ENCODE data around the gene FMN1. TPM values are rescaled to one million over a fixed set of nuclear protein-coding genes. Genes with fewer than 3 reads are reported as not detected.
A peak's percentile ranks its signal among the peaks of the same experiment; 100 is the strongest.

The FMN1 gene
- polyA plus RNA-seq, 2 donors, result 1.0 to 2.1 TPM

DNA sequence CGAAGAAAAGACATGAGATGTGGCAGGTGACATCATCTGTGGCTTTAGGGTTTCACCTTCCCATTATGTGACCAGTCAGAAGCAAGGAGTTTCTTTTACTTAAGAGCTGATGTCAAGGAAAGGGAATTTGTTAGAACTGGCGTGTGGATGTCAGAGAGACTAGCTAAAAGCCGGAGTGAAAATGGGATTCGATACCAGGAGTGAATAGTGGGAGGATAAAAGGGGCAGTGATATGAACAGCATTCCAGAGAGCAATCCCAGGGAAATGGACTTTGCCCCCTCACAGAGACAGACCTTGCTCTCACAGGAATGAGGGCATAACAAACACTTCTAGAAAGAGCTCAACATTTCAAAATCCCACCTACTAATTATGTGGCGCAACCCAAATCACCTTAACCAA is 5.9 kb upstream of the FMN1 start:
- Histone ChIP-seq H3K36me3 (ENCODE audit: control insufficient read depth in 2 of 2, insufficient read depth in 2 of 2, low read length in 1 of 2) (no peaks in the 10 kb centered on the region), H3K9me3 (ENCODE audit: control insufficient read depth in 2 of 2, insufficient read depth in 1 of 2, low read depth in 1 of 2, low read length in 1 of 2) (no peaks in the 10 kb centered on the region), H3K4me1 (ENCODE audit: control insufficient read depth in 2 of 2, insufficient read depth in 2 of 2, low read length in 1 of 2) (no peaks in the 10 kb centered on the region), H3K27me3 (ENCODE audit: control insufficient read depth in 1 of 2, insufficient read depth in 2 of 2, low read length in 2 of 2) (peaks cover 0 to 16% of the 10 kb centered on the region in 2 donors), H3K27ac (ENCODE audit: low read depth in 2 of 2, low read length in 1 of 2) (no peak overlapping the region), H3K4me3 (ENCODE audit: low read depth in 1 of 2, low read length in 2 of 2) (no peak overlapping the region)
- WGBS, 2 donors, result 57 to 77% methylated on average over 5 of the region's 5 CpGs

GRCh38 chr15:33198541-33198940 is 4.0 kb upstream of the FMN1 start:
- H3K4me1 ChIP-seq (ENCODE audit: control insufficient read depth in 2 of 2, insufficient read depth in 2 of 2, low read length in 1 of 2), result peaks cover 0 to 6% of the 10 kb centered on the region in 2 donors
- peaks cover 0 to 14% of the 10 kb centered on the region in 2 donors for H3K27me3 ChIP-seq (ENCODE audit: control insufficient read depth in 1 of 2, insufficient read depth in 2 of 2, low read length in 2 of 2)
- H3K4me3 ChIP-seq (ENCODE audit: low read depth in 1 of 2, low read length in 2 of 2), result no peak overlapping the region
- no peaks in the 10 kb centered on the region for H3K9me3 ChIP-seq (ENCODE audit: control insufficient read depth in 2 of 2, insufficient read depth in 1 of 2, low read depth in 1 of 2, low read length in 1 of 2)
- 92 to 95% methylated on average over 4 of the region's 4 CpGs for WGBS, 2 donors
- H3K36me3 ChIP-seq (ENCODE audit: control insufficient read depth in 2 of 2, insufficient read depth in 2 of 2, low read length in 1 of 2), result no peaks in the 10 kb centered on the region
- no peak overlapping the region for H3K27ac ChIP-seq (ENCODE audit: low read depth in 2 of 2, low read length in 1 of 2)

GRCh38 chr15:33197636-33198035 is 3.1 kb upstream of the FMN1 start:
- no peaks in the 10 kb centered on the region for H3K36me3 ChIP-seq (ENCODE audit: control insufficient read depth in 2 of 2, insufficient read depth in 2 of 2, low read length in 1 of 2)
- no peak overlapping the region for H3K4me3 ChIP-seq (ENCODE audit: low read depth in 1 of 2, low read length in 2 of 2)
- H3K9me3 ChIP-seq (ENCODE audit: control insufficient read depth in 2 of 2, insufficient read depth in 1 of 2, low read depth in 1 of 2, low read length in 1 of 2), result no peaks in the 10 kb centered on the region
- 91 to 92% methylated on average over 5 of the region's 5 CpGs for WGBS, 2 donors
- peaks cover 0 to 6% of the 10 kb centered on the region in 2 donors for H3K4me1 ChIP-seq (ENCODE audit: control insufficient read depth in 2 of 2, insufficient read depth in 2 of 2, low read length in 1 of 2)
- H3K27ac ChIP-seq (ENCODE audit: low read depth in 2 of 2, low read length in 1 of 2), result no peak overlapping the region
- peaks cover 0 to 14% of the 10 kb centered on the region in 2 donors for H3K27me3 ChIP-seq (ENCODE audit: control insufficient read depth in 1 of 2, insufficient read depth in 2 of 2, low read length in 2 of 2)

GRCh38 chr15:33194237-33194636 is 277 bp downstream of the FMN1 start:
- Histone ChIP-seq H3K9me3 (ENCODE audit: control insufficient read depth in 2 of 2, insufficient read depth in 1 of 2, low read depth in 1 of 2, low read length in 1 of 2) (no peaks in the 10 kb centered on the region), H3K36me3 (ENCODE audit: control insufficient read depth in 2 of 2, insufficient read depth in 2 of 2, low read length in 1 of 2) (no peaks in the 10 kb centered on the region), H3K27ac (ENCODE audit: low read depth in 2 of 2, low read length in 1 of 2) (no peak overlapping the region), H3K4me1 (ENCODE audit: control insufficient read depth in 2 of 2, insufficient read depth in 2 of 2, low read length in 1 of 2) (peaks cover 0 to 6% of the 10 kb centered on the region in 2 donors), H3K27me3 (ENCODE audit: control insufficient read depth in 1 of 2, insufficient read depth in 2 of 2, low read length in 2 of 2) (peaks cover 0 to 3% of the 10 kb centered on the region in 2 donors), H3K4me3 (ENCODE audit: low read depth in 1 of 2, low read length in 2 of 2) (peak overlapping the region; percentile 35 to 54)
- 11 to 15% methylated on average over 17 of the region's 17 CpGs for WGBS, 2 donors

DNA sequence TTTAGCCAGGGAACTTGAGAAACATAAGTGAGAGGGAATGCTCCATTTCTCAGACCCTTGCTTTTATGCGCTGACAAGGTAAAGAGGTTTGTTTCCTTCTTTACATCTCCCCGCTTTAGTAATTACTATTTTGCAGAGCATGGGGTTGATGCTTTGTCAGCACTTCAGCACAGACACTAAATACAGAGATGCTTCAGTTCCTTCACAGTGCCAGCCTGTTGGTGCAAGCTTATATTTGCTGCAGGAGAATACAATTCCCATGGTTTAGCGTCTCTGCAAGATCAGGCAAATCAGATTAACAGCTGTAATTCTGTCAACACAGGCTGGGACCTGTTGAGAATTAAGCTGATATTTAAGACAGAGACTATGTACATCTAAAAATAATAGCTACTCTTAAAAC is 2.9 kb downstream of the FMN1 start:
- H3K27ac ChIP-seq (ENCODE audit: low read depth in 2 of 2, low read length in 1 of 2), result no peak overlapping the region

DNA sequence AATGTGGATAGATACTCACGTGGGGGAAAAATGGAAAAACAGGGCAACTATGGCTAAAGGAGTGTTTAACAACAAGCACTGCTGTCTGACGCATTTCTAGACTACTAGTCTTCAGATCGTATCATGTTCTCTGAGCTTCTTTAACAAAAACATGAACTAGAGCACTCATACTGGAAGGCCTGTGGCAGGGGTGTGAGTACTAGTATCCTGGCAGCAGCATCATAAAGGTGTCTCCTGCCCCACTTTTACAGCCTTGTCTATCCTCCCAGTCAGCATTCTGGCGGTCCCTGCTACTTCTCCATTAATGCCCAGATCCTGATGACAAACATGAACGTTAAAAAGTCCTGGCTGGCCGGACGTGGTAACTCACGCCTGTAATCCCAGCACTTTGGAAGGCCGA is 4.0 kb downstream of the FMN1 start:
- no peak overlapping the region for H3K4me3 ChIP-seq (ENCODE audit: low read depth in 1 of 2, low read length in 2 of 2)
- no peaks in the 10 kb centered on the region for H3K27me3 ChIP-seq (ENCODE audit: control insufficient read depth in 1 of 2, insufficient read depth in 2 of 2, low read length in 2 of 2)
- peaks cover 0 to 6% of the 10 kb centered on the region in 2 donors for H3K4me1 ChIP-seq (ENCODE audit: control insufficient read depth in 2 of 2, insufficient read depth in 2 of 2, low read length in 1 of 2)
- 82 to 83% methylated on average over 9 of the region's 9 CpGs for WGBS, 2 donors
- no peak overlapping the region for H3K27ac ChIP-seq (ENCODE audit: low read depth in 2 of 2, low read length in 1 of 2)
- no peaks in the 10 kb centered on the region for H3K9me3 ChIP-seq (ENCODE audit: control insufficient read depth in 2 of 2, insufficient read depth in 1 of 2, low read depth in 1 of 2, low read length in 1 of 2)
- no peaks in the 10 kb centered on the region for H3K36me3 ChIP-seq (ENCODE audit: control insufficient read depth in 2 of 2, insufficient read depth in 2 of 2, low read length in 1 of 2)

More for the DNA sequence above, 2.9 kb downstream of the FMN1 start:
- Histone ChIP-seq H3K4me1 (ENCODE audit: control insufficient read depth in 2 of 2, insufficient read depth in 2 of 2, low read length in 1 of 2) (peaks cover 0 to 6% of the 10 kb centered on the region in 2 donors), H3K36me3 (ENCODE audit: control insufficient read depth in 2 of 2, insufficient read depth in 2 of 2, low read length in 1 of 2) (no peaks in the 10 kb centered on the region), H3K27me3 (ENCODE audit: control insufficient read depth in 1 of 2, insufficient read depth in 2 of 2, low read length in 2 of 2) (no peaks in the 10 kb centered on the region), H3K9me3 (ENCODE audit: control insufficient read depth in 2 of 2, insufficient read depth in 1 of 2, low read depth in 1 of 2, low read length in 1 of 2) (no peaks in the 10 kb centered on the region), H3K4me3 (ENCODE audit: low read depth in 1 of 2, low read length in 2 of 2) (no peak overlapping the region)
- WGBS, 2 donors, result 46 to 55% methylated on average over 3 of the region's 3 CpGs

- Histone ChIP-seq H3K27me3 (ENCODE audit: control insufficient read depth in 1 of 2, insufficient read depth in 2 of 2, low read length in 2 of 2) (no peaks in the 10 kb centered on the region), H3K4me3 (ENCODE audit: low read depth in 1 of 2, low read length in 2 of 2) (no peak overlapping the region), H3K9me3 (ENCODE audit: control insufficient read depth in 2 of 2, insufficient read depth in 1 of 2, low read depth in 1 of 2, low read length in 1 of 2) (no peaks in the 10 kb centered on the region), H3K36me3 (ENCODE audit: control insufficient read depth in 2 of 2, insufficient read depth in 2 of 2, low read length in 1 of 2) (no peaks in the 10 kb centered on the region), H3K4me1 (ENCODE audit: control insufficient read depth in 2 of 2, insufficient read depth in 2 of 2, low read length in 1 of 2) (no peaks in the 10 kb centered on the region), H3K27ac (ENCODE audit: low read depth in 2 of 2, low read length in 1 of 2) (no peak overlapping the region)
- 69 to 78% methylated on average over 5 of the region's 5 CpGs for WGBS, 2 donors
Observed at GRCh38 chr15:33188641-33189257, 5.8 kb downstream of the FMN1 start.

DNA sequence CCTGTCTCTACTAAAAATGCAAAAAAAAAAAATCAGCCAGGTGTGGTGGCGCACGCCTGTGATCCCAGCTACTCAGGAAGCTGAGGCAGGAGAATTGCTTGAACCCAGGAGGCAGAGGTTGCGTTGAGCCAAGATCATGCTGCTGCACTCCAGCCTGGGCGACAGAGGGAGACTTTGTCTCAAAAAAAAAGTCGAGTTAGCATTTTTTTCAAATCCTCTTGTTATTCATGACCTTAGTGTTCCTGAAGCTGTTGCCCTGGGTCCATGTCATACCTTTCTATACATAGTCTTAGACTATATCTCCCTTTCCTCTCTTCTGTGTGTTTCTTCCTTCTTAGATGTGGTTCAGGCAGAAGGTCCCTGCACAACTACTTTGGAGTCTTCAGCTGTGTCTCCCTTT is 6.4 kb downstream of the FMN1 start:
- no peaks in the 10 kb centered on the region for H3K36me3 ChIP-seq (ENCODE audit: control insufficient read depth in 2 of 2, insufficient read depth in 2 of 2, low read length in 1 of 2)
- H3K9me3 ChIP-seq (ENCODE audit: control insufficient read depth in 2 of 2, insufficient read depth in 1 of 2, low read depth in 1 of 2, low read length in 1 of 2), result no peaks in the 10 kb centered on the region
- no peaks in the 10 kb centered on the region for H3K27me3 ChIP-seq (ENCODE audit: control insufficient read depth in 1 of 2, insufficient read depth in 2 of 2, low read length in 2 of 2)
- H3K4me3 ChIP-seq (ENCODE audit: low read depth in 1 of 2, low read length in 2 of 2), result no peak overlapping the region
- no peaks in the 10 kb centered on the region for H3K4me1 ChIP-seq (ENCODE audit: control insufficient read depth in 2 of 2, insufficient read depth in 2 of 2, low read length in 1 of 2)
- 77 to 91% methylated on average over 5 of the region's 5 CpGs for WGBS, 2 donors
- H3K27ac ChIP-seq (ENCODE audit: low read depth in 2 of 2, low read length in 1 of 2), result no peak overlapping the region

DNA sequence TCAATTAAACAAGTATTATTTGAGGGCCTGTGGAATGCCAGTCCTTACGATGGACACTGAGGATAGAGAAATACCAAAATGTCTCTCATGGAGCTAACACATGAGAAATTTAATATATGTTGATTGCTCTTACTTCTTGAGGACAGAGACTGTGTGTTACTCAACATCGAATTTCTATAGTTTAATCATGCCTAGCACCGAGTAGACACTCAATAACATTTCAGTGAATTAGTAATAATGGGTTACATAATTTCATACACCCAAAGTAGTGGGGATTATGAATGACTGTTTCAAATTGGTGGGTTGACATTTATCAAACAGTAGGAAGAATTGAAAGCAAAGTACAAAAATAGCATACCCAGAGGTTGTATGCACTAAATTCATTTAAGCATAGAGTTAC is 11.2 kb downstream of the FMN1 start:
- H3K27ac ChIP-seq (ENCODE audit: low read depth in 2 of 2, low read length in 1 of 2), result no peak overlapping the region
- H3K4me1 ChIP-seq (ENCODE audit: control insufficient read depth in 2 of 2, insufficient read depth in 2 of 2, low read length in 1 of 2), result no peaks in the 10 kb centered on the region
- 84 to 88% methylated on average over 3 of the region's 3 CpGs for WGBS, 2 donors
- no peak overlapping the region for H3K4me3 ChIP-seq (ENCODE audit: low read depth in 1 of 2, low read length in 2 of 2)
- no peaks in the 10 kb centered on the region for H3K27me3 ChIP-seq (ENCODE audit: control insufficient read depth in 1 of 2, insufficient read depth in 2 of 2, low read length in 2 of 2)
- H3K9me3 ChIP-seq (ENCODE audit: control insufficient read depth in 2 of 2, insufficient read depth in 1 of 2, low read depth in 1 of 2, low read length in 1 of 2), result no peaks in the 10 kb centered on the region
- H3K36me3 ChIP-seq (ENCODE audit: control insufficient read depth in 2 of 2, insufficient read depth in 2 of 2, low read length in 1 of 2), result no peaks in the 10 kb centered on the region

- Histone ChIP-seq H3K36me3 (ENCODE audit: control insufficient read depth in 2 of 2, insufficient read depth in 2 of 2, low read length in 1 of 2) (no peaks in the 10 kb centered on the region), H3K4me3 (ENCODE audit: low read depth in 1 of 2, low read length in 2 of 2) (no peak overlapping the region), H3K27me3 (ENCODE audit: control insufficient read depth in 1 of 2, insufficient read depth in 2 of 2, low read length in 2 of 2) (no peaks in the 10 kb centered on the region), H3K9me3 (ENCODE audit: control insufficient read depth in 2 of 2, insufficient read depth in 1 of 2, low read depth in 1 of 2, low read length in 1 of 2) (no peaks in the 10 kb centered on the region), H3K27ac (ENCODE audit: low read depth in 2 of 2, low read length in 1 of 2) (no peak overlapping the region), H3K4me1 (ENCODE audit: control insufficient read depth in 2 of 2, insufficient read depth in 2 of 2, low read length in 1 of 2) (no peaks in the 10 kb centered on the region)
- WGBS, 2 donors, result 68 to 72% methylated on average over 2 of the region's 2 CpGs
Observed at GRCh38 chr15:33182926-33183325, 11.6 kb downstream of the FMN1 start.

Data from esophagus (tissue), 2 donors.